ENCODE measurements around the gene ROR1. TPM values are rescaled to one million over a fixed set of nuclear protein-coding genes. Genes with fewer than 3 reads are reported as not detected.
"Not testable (repeated sequence)": the region's sequence is repeated elsewhere in the genome, so short reads cannot be mapped to it uniquely, and the experiment has no call there.

Gene ROR1
- total RNA-seq, 1 experiment from 2014 or later = 10.5 TPM

GRCh38 chr1:64220241-64220640 lies 446.4 kb downstream of the ROR1 start:
- DNase-seq (ENCODE audit: low read depth) = no peak

GRCh38 chr1:64223329-64224151 lies 449.7 kb downstream of the ROR1 start:
- peak; percentile 93 for DNase-seq (ENCODE audit: low read depth)

- DNase-seq (ENCODE audit: low read depth) = not testable (repeated sequence)
These were observed 450.4 kb downstream of the ROR1 start for GRCh38 chr1:64224236-64224635.

- DNase-seq (ENCODE audit: low read depth) = peak; percentile 73
These were observed 454.5 kb downstream of the ROR1 start for GRCh38 chr1:64228167-64228957.

- DNase-seq (ENCODE audit: low read depth) = no peak
These were observed 455.5 kb downstream of the ROR1 start for GRCh38 chr1:64229307-64229706.

Other genes with a start within 250 kb of the ROR1 start
- 140 and 171 TPM in 2 replicates for gene PGM1, start 180.6 kb upstream of the ROR1 start, total RNA-seq (2014; rRNA removed; shearing (Covaris generic))